ENCODE data around the gene EIF4G3.

EIF4G3 gene

DNA sequence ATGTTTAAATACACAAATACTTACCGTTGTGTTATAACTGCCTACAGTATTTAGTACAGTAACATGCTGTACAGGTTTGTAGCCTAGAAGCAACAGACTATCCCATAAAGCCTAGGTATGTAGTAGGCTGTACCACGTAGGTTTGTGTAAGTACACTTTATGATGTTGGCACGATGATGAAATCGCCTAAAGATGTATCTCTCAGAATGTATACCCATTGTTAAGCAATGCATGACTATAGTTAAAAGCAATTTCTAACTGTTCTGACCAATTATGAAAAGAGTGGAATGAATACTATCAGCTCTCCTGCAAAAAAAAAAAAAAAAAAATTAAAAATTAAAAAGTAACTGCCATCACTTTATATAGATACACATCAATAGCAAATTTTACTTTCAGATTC lies 401.0 kb downstream of the EIF4G3 start:
- no peak for DNase-seq (ENCODE audit: low read depth in 1 of 2, low spot score in 1 of 2)

DNA sequence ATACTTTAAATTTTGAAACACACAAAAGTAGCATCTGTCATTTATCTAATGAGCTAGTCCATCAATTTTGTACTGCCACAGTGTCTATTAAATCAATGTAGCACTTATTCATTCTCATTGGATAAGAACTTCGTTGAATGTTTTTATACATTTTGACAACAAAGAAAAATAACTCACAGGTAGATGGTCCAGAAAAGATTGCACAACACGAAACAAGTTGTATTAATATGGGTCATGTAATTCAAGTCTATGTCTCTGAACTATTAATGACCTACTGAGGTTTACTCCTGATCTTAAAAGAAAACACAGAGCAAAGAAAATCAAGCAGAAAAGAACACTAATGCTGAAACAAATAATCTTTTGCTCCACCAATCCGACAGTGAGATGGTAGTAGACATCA lies 404.9 kb downstream of the EIF4G3 start:
- DNase-seq (ENCODE audit: low read depth in 1 of 2, low spot score in 1 of 2) = no peak

GRCh38 chr1:20770314-20771087 lies 406.2 kb downstream of the EIF4G3 start:
- DNase-seq (ENCODE audit: low read depth in 1 of 2, low spot score in 1 of 2) = no peak

GRCh38 chr1:20767271-20767670 lies 409.4 kb downstream of the EIF4G3 start:
- no peak for DNase-seq (ENCODE audit: low read depth in 1 of 2, low spot score in 1 of 2)

DNA sequence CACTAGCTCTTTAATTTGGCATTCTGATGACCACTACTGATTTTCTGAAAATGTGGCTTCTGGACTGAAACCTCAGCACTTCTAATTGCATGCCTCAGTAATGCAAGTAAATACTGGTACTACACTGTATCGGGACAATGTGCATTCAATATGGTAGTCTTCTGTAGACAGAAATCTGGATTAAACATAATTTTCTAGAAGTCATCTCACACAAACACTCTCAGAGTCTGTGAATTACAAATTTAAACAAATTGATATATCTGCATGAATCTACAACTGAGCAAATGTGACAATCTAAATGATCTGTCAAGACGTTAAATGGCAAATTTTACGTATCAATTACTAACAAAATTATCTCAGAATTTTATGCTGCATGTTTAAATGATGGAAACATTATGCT lies 413.3 kb downstream of the EIF4G3 start:
- no peak for DNase-seq (ENCODE audit: low read depth in 1 of 2, low spot score in 1 of 2)

GRCh38 chr1:20760322-20760721 lies 416.4 kb downstream of the EIF4G3 start:
- DNase-seq (ENCODE audit: low read depth in 1 of 2, low spot score in 1 of 2) = no peak
